IPS-NIHi11 (cell line): Measurements from ENCODE around the gene MAN1A2.
"Not testable (repeated sequence)": the region's sequence is repeated elsewhere in the genome, so short reads cannot be mapped to it uniquely, and the experiment has no call there.

Experiments
- DNase-seq: peaks from one replicate; pipeline ENCODE4 v3.0.0; 2012; ENCODE audit warnings: mixed read lengths, low spot score

Gene MAN1A2

GRCh38 chr1:117558451-117558850, 191.2 kb downstream of the MAN1A2 start:
- not testable (repeated sequence) for DNase-seq

- DNase-seq: no peak
Observed at GRCh38 chr1:117559139-117559538, 191.9 kb downstream of the MAN1A2 start.

DNA sequence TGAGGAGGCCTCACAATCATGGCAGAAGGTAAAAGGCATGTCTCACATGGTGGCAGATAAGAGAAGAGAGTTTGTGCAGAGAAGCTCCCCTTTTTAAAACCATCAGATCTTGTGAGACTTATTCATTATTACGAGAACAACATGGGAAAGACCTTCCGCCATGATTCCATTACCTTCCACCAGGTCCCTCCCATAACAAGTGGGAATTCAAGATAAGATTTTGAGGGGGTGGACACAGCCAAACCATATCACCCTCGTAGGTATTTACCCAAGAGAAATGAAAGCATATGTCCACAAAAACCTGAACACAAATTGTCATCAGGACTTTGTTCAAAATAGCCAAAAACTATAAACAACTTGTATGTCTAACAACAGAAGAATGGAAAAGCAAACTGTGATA, 192.7 kb downstream of the MAN1A2 start:
- DNase-seq: no peak

DNA sequence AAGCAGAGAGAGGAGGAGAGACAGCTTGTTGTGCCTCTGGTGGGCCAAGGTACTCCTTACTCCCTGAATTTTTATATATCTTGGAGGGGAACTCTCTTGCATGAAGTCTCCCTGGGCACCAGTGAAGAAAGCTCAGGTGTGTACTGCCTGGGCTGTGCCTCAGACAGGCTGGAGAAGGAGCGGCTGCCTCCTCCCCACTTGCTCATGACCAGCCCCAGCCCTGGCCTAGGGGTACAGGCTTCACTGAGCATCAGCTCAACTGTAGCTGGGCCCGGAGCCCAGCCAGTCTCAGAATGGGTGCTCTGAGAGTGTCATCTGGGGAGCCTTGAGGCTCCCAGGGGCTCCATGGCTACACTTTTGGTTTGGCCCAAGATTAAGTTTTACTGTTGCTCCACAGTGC, 193.8 kb downstream of the MAN1A2 start:
- DNase-seq: no peak

- no peak for DNase-seq
Observed at GRCh38 chr1:117561551-117561950, 194.3 kb downstream of the MAN1A2 start.

- no peak for DNase-seq
Observed at GRCh38 chr1:117562581-117563491, 195.6 kb downstream of the MAN1A2 start.

- no peak for DNase-seq
Observed at GRCh38 chr1:117563492-117563875, 196.2 kb downstream of the MAN1A2 start.

GRCh38 chr1:117564227-117565075, 197.2 kb downstream of the MAN1A2 start:
- no peak for DNase-seq

GRCh38 chr1:117565076-117565556, 197.9 kb downstream of the MAN1A2 start:
- DNase-seq: no peak

DNA sequence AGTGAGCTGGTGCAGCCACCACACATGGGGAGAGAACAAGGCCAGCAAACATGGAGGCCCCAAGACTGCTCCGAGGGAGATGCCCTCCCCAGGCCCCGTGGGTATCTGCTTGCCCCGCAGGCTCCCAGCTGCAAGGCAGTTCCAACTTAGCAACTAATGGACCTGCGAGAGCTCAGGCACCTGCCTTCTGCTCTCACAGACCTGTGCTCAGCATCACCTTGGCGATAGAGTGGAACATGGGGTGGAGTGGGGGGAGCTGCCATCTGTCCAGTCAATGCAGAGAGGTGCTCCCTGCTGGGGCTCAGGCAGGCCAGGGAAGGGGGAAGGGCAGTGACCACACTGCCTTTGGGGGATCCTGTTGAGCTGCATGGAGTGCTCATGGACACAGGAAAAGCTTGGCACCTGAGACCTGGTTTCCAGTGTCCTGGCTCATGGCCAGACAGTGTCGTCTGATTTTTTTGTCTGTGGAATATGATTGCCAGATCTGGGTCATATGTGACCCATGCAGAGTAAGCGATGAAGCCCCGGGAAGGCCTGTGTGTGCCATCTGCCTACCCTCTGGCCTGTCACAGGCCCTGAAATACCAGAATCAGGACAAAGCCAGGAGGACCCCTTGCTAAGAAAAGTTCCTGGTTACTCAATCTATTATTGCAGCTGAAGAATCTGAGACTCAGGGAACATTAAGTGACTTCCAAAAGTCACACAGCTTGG, 198.7 kb downstream of the MAN1A2 start:
- DNase-seq: no peak

GRCh38 chr1:117566556-117566955, 199.3 kb downstream of the MAN1A2 start:
- DNase-seq: no peak

DNA sequence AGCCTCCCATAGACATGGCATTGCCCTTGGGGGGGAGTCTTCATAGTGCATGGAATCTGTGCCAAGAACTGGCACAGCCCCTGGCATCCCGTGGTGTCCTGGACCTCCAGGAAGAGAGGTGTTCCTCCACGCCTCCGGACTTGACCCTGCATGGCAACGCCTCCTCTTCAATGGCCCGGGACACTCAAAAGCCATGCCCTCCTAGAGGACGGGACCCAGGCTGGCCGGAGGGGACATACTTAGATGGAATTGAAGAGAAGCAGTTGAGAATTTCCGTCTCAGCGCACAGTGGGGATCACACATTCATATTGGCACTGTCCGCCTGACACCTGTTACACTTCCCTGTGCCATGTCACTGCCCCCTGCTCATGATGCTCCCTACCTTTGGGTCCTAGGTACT, 200.2 kb downstream of the MAN1A2 start:
- no peak for DNase-seq

- DNase-seq: no peak
Observed at GRCh38 chr1:117567976-117568375, 200.7 kb downstream of the MAN1A2 start.

DNA sequence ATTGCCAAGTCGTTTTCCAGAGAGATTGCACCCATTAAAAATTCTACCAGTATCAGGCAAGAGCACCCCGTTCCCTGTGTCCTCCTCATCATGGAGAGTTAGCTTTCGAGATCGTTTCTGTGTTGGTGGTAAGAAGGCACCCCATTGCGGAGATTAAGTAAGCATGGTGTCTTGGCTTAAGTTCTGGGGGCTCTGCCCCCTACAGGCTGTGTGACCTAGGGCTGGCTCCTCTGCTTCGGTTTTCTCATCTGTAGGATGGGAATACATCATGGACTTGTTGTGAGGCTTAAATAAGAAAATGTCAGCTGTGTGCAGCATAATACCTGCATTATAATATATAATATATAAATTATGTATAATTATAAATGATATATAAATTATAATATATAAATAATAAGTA, 201.8 kb downstream of the MAN1A2 start:
- DNase-seq: no peak

DNA sequence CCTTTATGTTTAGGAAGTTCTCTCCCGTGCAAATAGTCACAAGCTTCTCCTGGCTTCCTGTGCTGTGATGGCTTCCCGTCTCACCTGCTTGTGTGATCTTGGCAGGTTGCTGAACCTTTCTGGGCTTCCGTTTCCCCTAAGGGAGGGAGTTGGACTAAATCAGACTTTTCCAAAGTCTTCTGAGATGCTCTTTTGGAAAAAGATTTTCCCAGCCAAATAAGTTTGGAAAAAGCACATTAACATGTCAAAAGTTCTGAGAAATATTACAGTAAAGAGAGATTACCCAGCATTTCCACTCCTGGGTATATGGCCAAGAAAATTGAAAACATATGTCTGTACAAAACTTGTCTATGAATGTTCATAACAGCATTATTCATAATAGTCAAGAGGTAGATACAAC, 202.6 kb downstream of the MAN1A2 start:
- DNase-seq: no peak

GRCh38 chr1:117570988-117571409, 203.8 kb downstream of the MAN1A2 start:
- DNase-seq: peak; percentile 73

DNA sequence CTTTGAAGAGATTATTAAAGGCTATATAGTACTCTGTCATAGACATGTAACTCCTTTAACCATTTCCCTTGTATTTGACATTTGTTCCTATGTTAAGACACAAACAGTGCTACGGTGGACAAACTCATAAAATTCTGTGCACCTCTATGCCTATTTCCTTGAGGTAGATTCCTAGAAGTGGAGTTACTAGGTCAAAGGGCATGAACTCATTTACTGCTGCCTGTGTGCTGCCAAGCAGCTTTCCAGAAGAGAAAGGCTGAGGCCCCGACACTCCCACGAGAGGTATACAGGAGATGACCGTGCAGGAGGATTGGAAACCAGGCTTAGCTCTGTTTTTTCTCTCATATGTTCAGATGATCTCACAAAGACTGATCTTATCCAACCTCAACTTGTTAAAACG, 204.2 kb downstream of the MAN1A2 start:
- DNase-seq: no peak

DNA sequence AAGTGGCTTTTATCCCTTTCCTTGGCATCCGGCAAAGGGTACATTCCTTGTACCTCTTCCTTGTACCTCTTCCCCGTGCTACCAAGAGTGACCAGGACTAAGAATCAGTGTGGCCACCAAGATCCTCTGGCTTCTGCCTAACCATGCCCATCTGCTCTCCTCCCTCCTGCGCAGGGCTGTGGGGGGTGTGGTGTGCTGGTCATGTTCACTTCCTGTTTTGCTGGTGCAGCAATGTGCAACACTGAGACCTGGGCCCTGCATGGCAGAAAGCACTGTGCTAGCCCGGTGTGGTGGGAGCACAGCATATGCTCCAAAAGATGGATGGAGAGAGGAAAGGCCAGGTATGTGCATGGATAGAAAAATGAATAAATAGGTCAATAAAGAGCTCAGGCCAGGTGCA, 205.3 kb downstream of the MAN1A2 start:
- no peak for DNase-seq

DNA sequence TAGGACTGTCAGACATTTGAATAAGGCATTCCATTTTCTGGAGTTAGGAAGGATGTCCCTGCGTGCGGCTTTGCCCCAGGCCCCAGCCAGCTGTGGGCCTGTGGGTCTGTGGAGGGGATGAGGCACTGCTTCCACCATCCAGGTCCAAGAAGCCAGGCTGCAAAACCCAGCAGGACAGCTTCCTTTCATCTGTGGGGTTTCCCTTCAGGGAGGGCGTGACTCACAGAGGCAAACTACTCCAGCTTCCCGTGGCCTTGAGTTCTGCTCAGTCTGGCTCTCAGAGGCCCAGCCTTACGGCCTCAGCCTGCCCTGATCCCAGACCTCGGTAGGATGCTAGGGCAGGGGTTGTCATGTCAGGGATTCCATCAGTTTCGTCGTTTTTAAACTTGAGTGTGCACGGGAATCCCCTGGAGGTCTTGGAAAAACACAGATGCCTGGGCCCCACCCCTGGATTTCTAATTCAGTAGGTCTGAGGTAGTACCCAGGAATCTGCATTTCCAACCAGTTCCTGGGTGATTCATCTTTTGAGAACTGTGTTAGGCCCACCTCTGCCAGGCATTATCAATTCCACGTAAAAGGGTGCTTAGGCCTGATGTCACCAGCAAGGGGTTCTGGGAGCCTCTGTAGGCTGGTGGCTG, 206.3 kb downstream of the MAN1A2 start:
- no peak for DNase-seq

DNA sequence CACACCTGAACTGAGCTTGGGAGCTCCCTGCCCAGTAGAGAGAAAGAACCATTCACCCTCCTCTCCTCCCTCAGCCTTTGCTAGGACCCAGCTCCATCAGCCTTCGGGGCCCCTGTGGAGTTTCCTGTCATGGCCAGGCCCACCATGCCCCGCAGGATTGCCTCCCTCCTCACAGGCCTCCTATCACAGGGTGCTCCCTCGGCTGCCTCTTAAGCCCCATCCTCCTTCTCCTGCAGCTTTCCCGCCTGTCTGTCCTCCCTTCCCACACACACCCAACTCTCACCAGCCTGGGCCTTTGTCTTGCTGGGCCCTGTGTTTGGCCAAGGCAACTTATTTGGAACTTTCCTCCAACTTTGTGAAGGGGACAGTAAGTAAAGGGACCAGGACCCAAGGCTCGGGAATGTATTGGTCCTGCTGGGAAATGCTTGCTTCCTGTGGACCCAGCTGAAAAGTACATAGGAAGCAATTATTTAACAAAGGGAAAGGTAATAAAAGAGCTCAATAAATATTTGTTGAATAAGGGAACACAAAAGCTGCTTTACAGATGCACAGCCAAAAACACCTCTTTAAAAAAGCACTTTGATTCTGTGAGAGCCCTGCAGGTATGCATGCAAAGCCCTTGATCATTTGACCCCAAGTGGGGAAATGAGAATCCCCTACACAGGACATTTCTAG, 207.0 kb downstream of the MAN1A2 start:
- DNase-seq: no peak

DNA sequence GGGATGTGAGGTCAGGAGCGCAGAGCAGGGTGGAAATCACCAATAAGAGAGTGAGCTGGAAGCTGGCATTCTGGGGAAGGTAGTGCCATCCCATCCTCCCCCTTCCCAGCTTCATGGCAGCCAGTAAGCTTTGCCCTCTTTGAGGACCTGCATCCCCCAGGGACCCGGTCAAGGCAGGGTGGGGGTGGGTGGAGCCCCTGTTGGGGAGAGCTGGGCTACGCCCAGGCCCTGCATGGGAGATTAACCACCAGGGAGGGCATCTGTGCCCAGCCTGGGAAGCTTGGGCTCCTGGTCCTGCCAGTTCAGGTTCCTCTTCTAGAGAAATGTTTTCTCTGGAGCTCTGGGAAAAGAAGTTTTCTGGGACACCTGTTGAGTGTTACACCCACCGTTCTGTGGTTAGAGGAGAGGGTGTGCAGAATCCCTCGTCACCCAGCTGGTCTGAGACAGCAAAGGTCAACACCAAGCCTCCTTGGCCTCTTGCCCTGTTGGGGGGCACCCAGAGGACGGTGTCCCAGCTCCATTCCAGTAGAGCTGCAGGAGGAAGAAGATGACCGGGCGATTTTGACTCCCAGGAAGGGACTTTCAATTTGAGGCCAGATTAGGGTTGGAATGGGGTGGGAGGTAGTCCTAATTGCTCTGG, 208.5 kb downstream of the MAN1A2 start:
- no peak for DNase-seq
